Common myeloid progenitor, CD34-positive (primary cell): Measurements from ENCODE around the gene PRDM16.
A peak's percentile ranks its signal among the peaks of the same experiment; 100 is the strongest.

Source experiments
- CTCF ChIA-PET: fragments of 350-600 bp; sonication (Branson Sonifier 250); formaldehyde crosslinking; loops from one replicate; lab custom pipeline; 2021; ENCODE audit warnings: antibody characterized with exemption; lab: Charles Lee
- POLR2A ChIA-PET: fragments of 350-600 bp; sonication (Branson Sonifier 250); formaldehyde crosslinking; loops from one replicate; lab custom pipeline; 2021; ENCODE audit warnings: antibody characterized with exemption; lab: Charles Lee
- DNase-seq, 3 donors: peaks; one replicate each; pipeline versions ENCODE4 v3.0.0 to v3.0.0-alpha.2; 2013
- H3K27ac ChIP-seq, 2 experiments: 1 replicate in 1 of 2; 2 replicates in 1 of 2; pipeline ENCODE4 v1.7.0; 2013; ENCODE audit warnings: inconsistent platforms in 2 of 2, low read length in 2 of 2, mild to moderate bottlenecking in 2 of 2, low read depth in 1 of 2, moderate library complexity in 1 of 2; ENCODE audit not compliant: severe bottlenecking in 2 of 2, insufficient read depth in 1 of 2, poor library complexity in 1 of 2
- H3K27me3 ChIP-seq, 5 experiments: replicated peaks in 2 of 5; 1 replicate in 3 of 5; 2 replicates in 2 of 5; pipeline versions ENCODE4 v1.6.1 to v1.7.0; 2013; ENCODE audit warnings: low read length in 4 of 5, mild to moderate bottlenecking in 2 of 5, moderate library complexity in 2 of 5, inconsistent platforms in 1 of 5; ENCODE audit not compliant: insufficient read depth in 5 of 5, control insufficient read depth in 4 of 5
- H3K36me3 ChIP-seq, 4 experiments: 1 replicate in 2 of 4; 2 replicates in 2 of 4; pipeline versions ENCODE4 v1.6.1 to v1.7.0; 2013; ENCODE audit warnings: low read length in 3 of 4, control low read depth in 1 of 4, mild to moderate bottlenecking in 1 of 4; ENCODE audit not compliant: control insufficient read depth in 4 of 4, insufficient read depth in 4 of 4
- H3K4me1 ChIP-seq, 4 experiments: 1 replicate in 3 of 4; 2 replicates in 1 of 4; pipeline versions ENCODE4 v1.6.1 to v1.7.1; 2013; ENCODE audit warnings: low read length in 3 of 4, mild to moderate bottlenecking in 3 of 4, control low read depth in 1 of 4, inconsistent platforms in 1 of 4, moderate library complexity in 1 of 4; ENCODE audit not compliant: control insufficient read depth in 4 of 4, insufficient read depth in 4 of 4; ENCODE audit errors: control extremely low read depth in 1 of 4
- H3K4me3 ChIP-seq, 7 experiments: 1 replicate in 4 of 7; 2 replicates in 3 of 7; pipeline versions ENCODE4 v1.5.1 to v1.7.0; 2013; ENCODE audit warnings: mild to moderate bottlenecking in 7 of 7, low read length in 6 of 7, moderate library complexity in 6 of 7, inconsistent platforms in 2 of 7, low read depth in 2 of 7, control low read depth in 1 of 7; ENCODE audit not compliant: insufficient read depth in 4 of 7, control insufficient read depth in 1 of 7; ENCODE audit errors: extremely low read depth in 1 of 7
- H3K9me3 ChIP-seq, 5 experiments: 1 replicate in 4 of 5; 2 replicates in 1 of 5; pipeline versions ENCODE4 v1.6.1 to v1.7.1; 2013; ENCODE audit warnings: low read length in 4 of 5, mild to moderate bottlenecking in 2 of 5, inconsistent platforms in 1 of 5, low read depth in 1 of 5, moderate library complexity in 1 of 5; ENCODE audit not compliant: control insufficient read depth in 4 of 5, insufficient read depth in 2 of 5; ENCODE audit errors: control extremely low read depth in 1 of 5
- WGBS: methylation state at CpG from one replicate; pipeline ENCODE4 v1.1.5; 2013; ENCODE audit not compliant: insufficient coverage; 5-methylcytosine and 5-hydroxymethylcytosine counted together

PRDM16 gene

DNA sequence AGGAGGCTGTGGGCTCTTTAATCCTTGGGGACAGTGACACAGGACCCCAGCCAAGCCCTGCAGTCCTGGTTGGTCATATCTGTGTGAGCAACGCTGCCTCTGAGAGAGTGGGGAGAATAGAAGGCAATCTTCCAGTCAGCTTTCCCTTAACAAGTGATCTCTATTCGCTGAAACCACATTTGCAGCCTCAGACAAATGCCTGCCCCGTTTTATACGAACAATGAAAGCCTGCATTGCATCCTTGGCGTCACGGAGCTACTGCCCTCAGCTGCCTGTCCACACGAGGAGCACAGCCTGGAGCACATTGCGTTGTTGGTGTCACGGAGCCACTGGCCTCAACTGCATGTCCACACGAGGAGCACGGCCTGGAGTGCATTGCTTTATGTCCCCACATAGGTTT lies 235.2 kb downstream of the PRDM16 start:
- ChIA-PET POLR2A (no interaction called here), CTCF (interaction anchor here (1.6 kb wide), 1 partner anchor 22 kb away, joined by 5 read pairs; no protein-coding TSS in a partner anchor)
- 95% methylated on average over 11 of the region's 11 CpGs for WGBS
- Histone ChIP-seq H3K36me3 (peaks cover 0 to 2% (median 0%) of the 10 kb centered on the region in 4 experiments), H3K27ac (no peak overlapping the region), H3K27me3 (no peaks in the 10 kb centered on the region), H3K9me3 (peaks cover 0 to 2% (median 0%) of the 10 kb centered on the region in 5 experiments), H3K4me1 (no peaks in the 10 kb centered on the region), H3K4me3 (no peak overlapping the region)
- no peak for DNase-seq

DNA sequence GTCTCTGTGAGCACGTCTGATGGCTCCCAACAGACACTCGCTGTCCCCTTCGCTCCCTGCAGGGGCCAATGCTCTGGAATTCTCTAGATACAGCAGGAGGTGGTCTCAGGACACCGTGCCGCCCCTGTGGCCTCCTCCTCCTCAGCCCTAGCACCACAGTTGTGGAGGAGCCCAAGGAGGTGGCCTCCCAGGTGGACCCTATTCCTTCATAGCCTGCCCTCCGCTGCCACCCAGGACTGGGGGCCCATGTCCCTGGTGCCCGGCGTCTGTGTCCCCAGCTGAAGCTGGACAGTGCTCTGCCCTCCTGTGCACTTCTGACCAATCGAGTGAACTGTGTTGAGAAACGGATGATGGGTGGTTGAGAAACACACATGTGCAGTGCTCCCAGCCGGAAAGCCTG lies 235.7 kb downstream of the PRDM16 start:
- ChIA-PET CTCF (interaction anchor here (1.6 kb wide), 1 partner anchor 23 kb away, joined by 5 read pairs; no protein-coding TSS in a partner anchor), POLR2A (no interaction called here)
- Histone ChIP-seq H3K4me3 (no peak overlapping the region), H3K36me3 (peaks cover 0 to 2% (median 0%) of the 10 kb centered on the region in 4 experiments), H3K9me3 (peaks cover 0 to 2% (median 0%) of the 10 kb centered on the region in 5 experiments), H3K4me1 (no peaks in the 10 kb centered on the region), H3K27ac (no peak overlapping the region), H3K27me3 (no peaks in the 10 kb centered on the region)
- DNase-seq, result no peak
- WGBS, result 100% methylated on average over 11 of the region's 11 CpGs

DNA sequence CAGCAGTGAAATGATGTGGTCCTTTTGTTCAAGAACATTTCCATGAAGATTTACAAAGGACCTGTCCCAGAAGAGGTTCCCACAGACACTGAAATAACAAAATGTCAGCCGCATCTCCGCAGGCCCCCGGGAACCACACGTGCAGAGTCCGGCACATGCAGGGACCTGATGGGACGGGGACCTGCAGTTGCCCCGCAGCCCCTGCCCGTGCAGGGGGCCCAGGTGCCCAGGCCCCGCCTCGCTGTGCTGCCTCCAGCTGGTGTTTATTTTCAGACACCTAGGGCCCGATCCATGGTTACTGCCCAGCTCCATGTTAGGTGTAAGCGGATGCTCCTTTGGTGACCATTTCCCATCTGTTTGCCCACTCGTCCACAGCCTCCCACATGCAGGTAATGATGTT lies 236.2 kb downstream of the PRDM16 start:
- no peaks in the 10 kb centered on the region for H3K27me3 ChIP-seq
- H3K9me3 ChIP-seq, result peaks cover 0 to 2% (median 0%) of the 10 kb centered on the region in 5 experiments
- no peak overlapping the region for H3K27ac ChIP-seq
- no peak for DNase-seq
- WGBS, result 95% methylated on average over 10 of the region's 13 CpGs
- ChIA-PET CTCF (interaction anchor here (1.6 kb wide), 1 partner anchor 23 kb away, joined by 5 read pairs; no protein-coding TSS in a partner anchor), POLR2A (no interaction called here)
- H3K4me1 ChIP-seq, result no peaks in the 10 kb centered on the region
- H3K4me3 ChIP-seq, result no peak overlapping the region
- H3K36me3 ChIP-seq, result peaks cover 0 to 2% (median 0%) of the 10 kb centered on the region in 4 experiments

GRCh38 chr1:3306583-3307291 lies 237.7 kb downstream of the PRDM16 start:
- no peaks in the 10 kb centered on the region for H3K4me1 ChIP-seq
- no peak overlapping the region for H3K4me3 ChIP-seq
- no peak overlapping the region for H3K27ac ChIP-seq
- POLR2A ChIA-PET, result no interaction called here
- CTCF ChIA-PET, result interaction anchor here (0.7 to 1.2 kb wide), 2 partner anchors 21 to 246 kb away, joined by 3 read pairs; no protein-coding TSS in a partner anchor
- peaks cover 0 to 2% (median 0%) of the 10 kb centered on the region in 5 experiments for H3K9me3 ChIP-seq
- no peaks in the 10 kb centered on the region for H3K27me3 ChIP-seq
- H3K36me3 ChIP-seq, result peaks cover 0 to 2% (median 0%) of the 10 kb centered on the region in 4 experiments
- 65% methylated on average over 8 of the region's 10 CpGs for WGBS
- DNase-seq, result peak in 1 of 3 donors; percentile 46

DNA sequence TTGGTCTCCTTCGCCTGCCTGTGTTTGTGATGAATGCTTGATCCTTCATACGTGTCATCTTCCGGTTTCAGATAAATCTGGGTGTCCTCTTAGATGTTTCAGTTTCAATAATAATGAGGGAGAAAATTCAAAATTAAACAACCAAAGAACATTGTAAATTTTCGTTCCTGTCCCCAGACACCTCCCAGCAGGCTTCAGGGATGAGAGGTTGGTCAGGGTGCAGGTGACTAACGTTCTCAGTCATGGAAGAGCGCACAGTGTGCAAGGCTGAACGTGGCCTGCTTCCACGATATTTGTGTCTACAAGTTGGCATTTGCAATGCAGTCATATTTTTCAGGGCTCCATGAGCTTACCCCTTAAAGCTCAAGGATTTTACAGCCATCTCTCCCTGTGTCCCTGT lies 238.4 kb downstream of the PRDM16 start:
- H3K4me3 ChIP-seq, result no peak overlapping the region
- 77% methylated on average over 5 of the region's 8 CpGs for WGBS
- POLR2A ChIA-PET, result no interaction called here
- H3K9me3 ChIP-seq, result no peaks in the 10 kb centered on the region
- H3K36me3 ChIP-seq, result peaks cover 0 to 2% (median 0%) of the 10 kb centered on the region in 4 experiments
- no peaks in the 10 kb centered on the region for H3K4me1 ChIP-seq
- CTCF ChIA-PET, result interaction anchor here (0.8 kb wide), 1 partner anchor 66 kb away, joined by 3 read pairs; no protein-coding TSS in a partner anchor
- DNase-seq, result no peak
- H3K27me3 ChIP-seq, result no peaks in the 10 kb centered on the region
- no peak overlapping the region for H3K27ac ChIP-seq

DNA sequence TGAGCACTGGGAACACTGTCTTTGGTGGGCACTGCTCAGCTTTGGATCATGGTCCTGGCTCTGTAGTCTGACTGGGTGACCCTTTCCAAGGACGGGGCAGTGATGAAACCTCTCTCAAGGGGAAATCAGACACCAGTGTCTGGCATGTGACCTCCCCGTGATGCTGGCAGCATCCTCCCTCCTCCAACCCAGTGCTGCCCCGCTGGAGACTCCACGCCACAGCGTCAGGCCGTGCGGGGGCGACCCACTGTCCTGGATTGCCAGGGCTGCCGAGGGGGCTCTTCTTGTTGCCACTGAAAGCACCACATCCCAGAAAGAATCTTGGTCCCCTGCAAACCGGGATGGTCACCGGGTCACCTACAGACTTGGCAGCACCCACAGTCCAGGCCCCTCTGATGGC lies 239.1 kb downstream of the PRDM16 start:
- CTCF ChIA-PET, result interaction anchor here (0.8 to 1.8 kb wide), 2 partner anchors 11 to 65 kb away, joined by 3 to 5 read pairs; no protein-coding TSS in a partner anchor

More for the DNA sequence above, 239.1 kb downstream of the PRDM16 start:
- no peak overlapping the region for H3K4me3 ChIP-seq
- WGBS, result 99% methylated on average over 8 of the region's 11 CpGs
- H3K27ac ChIP-seq, result no peak overlapping the region
- no peak for DNase-seq
- no peaks in the 10 kb centered on the region for H3K9me3 ChIP-seq
- peaks cover 0 to 2% (median 0%) of the 10 kb centered on the region in 4 experiments for H3K36me3 ChIP-seq
- POLR2A ChIA-PET, result no interaction called here
- H3K4me1 ChIP-seq, result peaks cover 0 to 6% (median 5%) of the 10 kb centered on the region in 4 experiments
- H3K27me3 ChIP-seq, result no peaks in the 10 kb centered on the region
